ENCODE results near the gene CRYL1.

GRCh38 chr13:20525601-20526544, at the start of gene CRYL1:
- TF ChIP-seq EZH2 (IDR thresholded peaks at IDR 0.05; ENCODE audit: borderline replicate concordance, insufficient read depth, low read depth, low read length, poor library complexity, severe bottlenecking) (no peak), CTCF (IDR thresholded peaks at IDR 0.05) (no peak)
